HEK293 (cell line): ENCODE measurements around the gene KCNMA1.

ENCODE experiments used
- CTCF ChIP-seq: fragments of 450-650 bp; formaldehyde crosslinking; IDR thresholded peaks from 2 replicates; pipeline ENCODE4 v1.5.1; 2016; ENCODE audit warnings: missing biosample characterization, missing genetic modification characterization
- KLF10 ChIP-seq: fragments of 450-650 bp; IDR thresholded peaks from 2 replicates; pipeline ENCODE4 v1.5.1; 2018; ENCODE audit warnings: missing biosample characterization, mild to moderate bottlenecking, missing genetic modification characterization
- MYNN ChIP-seq: fragments of 450-650 bp; formaldehyde crosslinking; IDR thresholded peaks from 2 replicates; pipeline ENCODE4 v1.5.1; 2016; ENCODE audit warnings: missing biosample characterization, missing genetic modification characterization, borderline replicate concordance
- YY1 ChIP-seq: fragments of 450-650 bp; formaldehyde crosslinking; IDR thresholded peaks from 2 replicates; pipeline ENCODE4 v1.5.1; 2018; ENCODE audit warnings: missing biosample characterization, missing genetic modification characterization
- ZEB2 ChIP-seq: fragments of 450-650 bp; formaldehyde crosslinking; IDR thresholded peaks from 2 replicates; pipeline ENCODE4 v1.5.1; 2016; ENCODE audit warnings: missing biosample characterization, missing genetic modification characterization
- ZNF274 ChIP-seq, 2 experiments: fragments of 200-500 bp in 1 of 2; fragments of 450-650 bp in 1 of 2; sonication (Bioruptor generic) in 1 of 2; formaldehyde crosslinking in 1 of 2; IDR thresholded peaks; 2 replicates each; pipeline versions ENCODE4 v1.5.1 to v1.6.1; 2014 to 2016; ENCODE audit warnings: borderline replicate concordance in 1 of 2, inconsistent platforms in 1 of 2, low read length in 1 of 2, missing biosample characterization in 1 of 2, missing genetic modification characterization in 1 of 2
- ZNF423 ChIP-seq: fragments of 450-650 bp; formaldehyde crosslinking; IDR thresholded peaks from 2 replicates; pipeline ENCODE4 v1.5.1; 2016; ENCODE audit warnings: missing biosample characterization, missing genetic modification characterization
- ZNF701 ChIP-seq: fragments of 450-650 bp; formaldehyde crosslinking; IDR thresholded peaks from 2 replicates; pipeline ENCODE4 v1.5.1; 2016; ENCODE audit warnings: missing biosample characterization, missing genetic modification characterization

GRCh38 chr10:77313066-77313750, 324.4 kb downstream of the KCNMA1 start:
- no peak for TF ChIP-seq KLF10 (tag by site-specific recombination)
- no peak for TF ChIP-seq ZNF701 (tag by site-specific recombination)
- TF ChIP-seq ZEB2 (tag by site-specific recombination): no peak
- TF ChIP-seq YY1 (tag by site-specific recombination): no peak
- TF ChIP-seq ZNF423: no peak
- no peak for TF ChIP-seq CTCF
- no peak for TF ChIP-seq ZNF274 (IDR thresholded peaks at IDR 0.05; ENCODE audit: low read length)
- no peak for TF ChIP-seq ZNF274 (tag by site-specific recombination; IDR thresholded peaks at IDR 0.05; ENCODE audit: borderline replicate concordance)
- no peak for TF ChIP-seq MYNN (tag by site-specific recombination)
